Type B pancreatic cell (in vitro differentiated cells): ENCODE results near the gene GATA6. TPM values are rescaled to one million over a fixed set of nuclear protein-coding genes. Genes with fewer than 3 reads are reported as not detected.

ENCODE experiments used
- DNase-seq: peaks from one replicate; pipeline ENCODE4 v3.0.0; 2021; ENCODE audit warnings: mixed read lengths; ENCODE audit not compliant: unreplicated experiment; ENCODE audit errors: extremely low spot score
- H3K27ac Mint-ChIP-seq: 2 replicates; pipeline ENCODE4 v1.8.0; 2021; ENCODE audit warnings: mild to moderate bottlenecking, mixed read lengths
- H3K27me3 Mint-ChIP-seq: 2 replicates; pipeline ENCODE4 v1.8.0; 2021; ENCODE audit warnings: mixed read lengths
- H3K36me3 Mint-ChIP-seq: 2 replicates; pipeline ENCODE4 v1.8.0; 2021; ENCODE audit warnings: mixed read lengths
- H3K4me1 Mint-ChIP-seq: one replicate; pipeline ENCODE4 v1.8.0; 2021; ENCODE audit warnings: mixed read lengths; ENCODE audit not compliant: unreplicated experiment
- H3K4me3 Mint-ChIP-seq: 2 replicates; pipeline ENCODE4 v1.8.0; 2021; ENCODE audit warnings: mild to moderate bottlenecking, mixed read lengths
- H3K9me3 Mint-ChIP-seq: 2 replicates; pipeline ENCODE4 v1.8.0; 2021; ENCODE audit warnings: mixed read lengths
- CTCF ChIP-seq: fragments of 200-600 bp; sonication (generic); conservative IDR thresholded peaks from 2 replicates; pipeline ENCODE4 v1.5.0; 2021; ENCODE audit warnings: antibody characterized with exemption, mild to moderate bottlenecking
- total RNA-seq: library from RNA; stranded (reverse); gene quantifications from 2 replicates; pipeline ENCODE4 v1.2.1, GENCODE V29; 2021; ENCODE audit warnings: low replicate concordance

Gene GATA6
- total RNA-seq, 1 donor from 2014 or later: 37.7 TPM

DNA sequence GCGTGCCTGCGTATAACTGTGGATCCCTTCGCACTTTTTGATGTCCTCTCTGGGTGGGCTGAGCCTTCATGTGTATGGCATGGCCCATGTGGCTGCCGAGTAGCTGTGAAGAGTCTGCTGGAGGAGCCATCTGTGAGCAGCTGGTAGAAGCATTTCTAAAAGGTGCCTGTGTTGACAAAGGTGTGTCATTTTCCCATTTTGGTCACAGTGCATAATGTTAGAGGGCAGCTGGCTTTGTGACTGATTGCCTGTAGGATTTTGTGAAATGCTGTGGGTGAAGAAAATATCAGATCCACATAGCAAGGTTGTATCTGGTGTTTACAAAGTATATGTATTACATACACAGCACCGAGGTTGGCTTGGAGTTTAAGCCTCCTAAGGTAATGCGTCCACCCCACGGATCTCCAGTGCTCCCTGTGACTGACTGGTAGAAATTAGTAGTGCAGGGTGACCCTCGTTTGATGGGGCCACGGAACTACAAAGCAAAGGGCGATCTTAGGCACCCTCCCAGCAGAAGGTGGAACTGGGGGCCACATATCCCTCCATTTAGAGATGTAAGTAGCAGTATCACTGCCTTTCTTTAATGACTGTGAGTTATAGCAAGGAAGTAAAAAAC, 16.5 kb downstream of the GATA6 start:
- peaks cover 4% of the 10 kb centered on the region for H3K36me3 Mint-ChIP-seq
- peaks cover 15% of the 10 kb centered on the region for H3K27me3 Mint-ChIP-seq
- no peaks in the 10 kb centered on the region for H3K9me3 Mint-ChIP-seq
- H3K4me1 Mint-ChIP-seq: peaks cover 33% of the 10 kb centered on the region
- H3K27ac Mint-ChIP-seq: peak overlapping the region; percentile 74
- peak overlapping the region; percentile 22 for H3K4me3 Mint-ChIP-seq
- DNase-seq: no peak
- no peak for TF ChIP-seq CTCF

DNA sequence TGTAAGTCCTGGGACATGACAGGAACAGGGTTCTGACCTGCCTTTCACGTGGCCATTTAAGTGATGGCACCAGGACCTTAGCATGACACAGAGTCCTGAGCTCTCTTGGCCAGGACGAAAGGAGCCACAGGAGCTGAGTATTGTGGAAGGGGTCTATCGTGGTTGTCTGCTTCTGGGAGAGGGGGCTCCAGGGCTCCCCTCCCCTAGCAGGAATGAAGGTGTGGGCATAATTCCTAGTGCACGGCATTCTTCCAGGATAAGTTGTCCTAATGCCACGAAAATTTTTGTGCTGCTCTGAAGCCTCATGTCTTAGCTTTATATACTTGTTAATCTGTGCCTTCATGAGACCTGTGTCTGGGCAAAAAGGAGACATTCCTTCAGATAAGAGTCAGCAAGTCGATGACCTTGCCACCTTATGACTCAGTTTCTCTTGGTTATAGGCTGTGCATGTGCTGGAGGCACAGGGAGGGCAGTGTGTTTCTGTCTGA, 17.1 kb downstream of the GATA6 start:
- H3K36me3 Mint-ChIP-seq: peaks cover 4% of the 10 kb centered on the region

GRCh38 chr18:22188559-22189267, 19.3 kb downstream of the GATA6 start:
- no peak for DNase-seq
- Mint-ChIP-seq H3K27me3 (peaks cover 14% of the 10 kb centered on the region), H3K27ac (peak overlapping the region; percentile 23), H3K4me1 (peaks cover 52% of the 10 kb centered on the region), H3K9me3 (no peaks in the 10 kb centered on the region), H3K4me3 (peak overlapping the region; percentile 36), H3K36me3 (no peaks in the 10 kb centered on the region)
- TF ChIP-seq CTCF: no peak

More for the DNA sequence above, 17.1 kb downstream of the GATA6 start:
- Mint-ChIP-seq H3K27ac (no peak overlapping the region), H3K9me3 (no peaks in the 10 kb centered on the region), H3K27me3 (peaks cover 13% of the 10 kb centered on the region), H3K4me1 (peaks cover 33% of the 10 kb centered on the region), H3K4me3 (no peak overlapping the region)
- TF ChIP-seq CTCF: no peak
- no peak for DNase-seq

- Mint-ChIP-seq H3K9me3 (no peaks in the 10 kb centered on the region), H3K27me3 (peaks cover 15% of the 10 kb centered on the region), H3K4me3 (no peak overlapping the region)
These were observed 20.2 kb downstream of the GATA6 start for GRCh38 chr18:22189449-22190166.

DNA sequence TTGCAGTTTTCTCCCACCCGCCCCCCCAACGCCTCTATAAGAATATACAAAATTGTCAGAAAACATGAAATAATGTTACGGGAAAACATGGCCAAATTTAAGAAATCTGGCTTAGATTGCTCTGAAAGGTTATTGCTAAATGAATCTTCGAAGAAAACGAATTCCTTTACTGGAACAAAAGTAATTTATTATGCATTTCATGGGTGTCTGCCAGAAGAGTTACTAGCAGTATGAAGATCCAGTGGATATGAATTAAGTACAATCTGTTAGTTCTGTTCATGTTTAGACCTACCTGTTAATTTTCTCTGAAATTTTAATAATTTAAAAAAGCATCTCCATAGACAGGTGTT, 21.9 kb downstream of the GATA6 start:
- Mint-ChIP-seq H3K9me3 (no peaks in the 10 kb centered on the region), H3K4me1 (peaks cover 51% of the 10 kb centered on the region), H3K4me3 (no peak overlapping the region), H3K27me3 (peaks cover 11% of the 10 kb centered on the region), H3K27ac (no peak overlapping the region), H3K36me3 (no peaks in the 10 kb centered on the region)
- TF ChIP-seq CTCF: no peak
- DNase-seq: no peak

More at GRCh38 chr18:22189449-22190166, 20.2 kb downstream of the GATA6 start:
- Mint-ChIP-seq H3K27ac (peak overlapping the region; percentile 27), H3K36me3 (no peaks in the 10 kb centered on the region), H3K4me1 (peaks cover 58% of the 10 kb centered on the region)
- DNase-seq: no peak
- no peak for TF ChIP-seq CTCF
